HG02610 (cell line): Measurements from ENCODE around the gene PCDH15.
"Not testable (repeated sequence)": the region's sequence is repeated elsewhere in the genome, so short reads cannot be mapped to it uniquely, and the experiment has no call there.

Source experiments
- ATAC-seq: cut with Tn5 transposase; IDR thresholded peaks from one replicate; pipeline ENCODE4 v1.9.1; 2021; ENCODE audit warnings: mild to moderate bottlenecking, moderate library complexity; ENCODE audit not compliant: unreplicated experiment

PCDH15 gene

GRCh38 chr10:54002077-54002476, 799.0 kb downstream of the PCDH15 start:
- ATAC-seq: no peak

GRCh38 chr10:53997953-53998352, 803.1 kb downstream of the PCDH15 start:
- ATAC-seq: no peak

- ATAC-seq: no peak
These were observed 810.2 kb downstream of the PCDH15 start for GRCh38 chr10:53990799-53991238.

GRCh38 chr10:53983431-53983830, 817.6 kb downstream of the PCDH15 start:
- no peak for ATAC-seq

- no peak for ATAC-seq
These were observed 820.8 kb downstream of the PCDH15 start for GRCh38 chr10:53980210-53980609.

GRCh38 chr10:53978301-53978700, 822.7 kb downstream of the PCDH15 start:
- ATAC-seq: no peak

- no peak for ATAC-seq
These were observed 823.8 kb downstream of the PCDH15 start for GRCh38 chr10:53977267-53977666.

- no peak for ATAC-seq
These were observed 843.6 kb downstream of the PCDH15 start for GRCh38 chr10:53957401-53957800.

GRCh38 chr10:53955091-53955490, 845.9 kb downstream of the PCDH15 start:
- ATAC-seq: no peak

- ATAC-seq: no peak
These were observed 848.1 kb downstream of the PCDH15 start for GRCh38 chr10:53952698-53953630.

- no peak for ATAC-seq
These were observed 861.4 kb downstream of the PCDH15 start for GRCh38 chr10:53939654-53940053.

- ATAC-seq: no peak
These were observed 870.4 kb downstream of the PCDH15 start for GRCh38 chr10:53930648-53931047.

GRCh38 chr10:53924051-53924700, 876.9 kb downstream of the PCDH15 start:
- not testable (repeated sequence) for ATAC-seq

- ATAC-seq: no peak
These were observed 882.3 kb downstream of the PCDH15 start for GRCh38 chr10:53918755-53919154.

GRCh38 chr10:53909791-53910190, 891.2 kb downstream of the PCDH15 start:
- no peak for ATAC-seq

- no peak for ATAC-seq
These were observed 896.4 kb downstream of the PCDH15 start for GRCh38 chr10:53904506-53905241.

GRCh38 chr10:53903756-53904155, 897.3 kb downstream of the PCDH15 start:
- ATAC-seq: no peak

- ATAC-seq: no peak
These were observed 901.4 kb downstream of the PCDH15 start for GRCh38 chr10:53899463-53900160.

- ATAC-seq: no peak
These were observed 902.5 kb downstream of the PCDH15 start for GRCh38 chr10:53898532-53898931.

- ATAC-seq: no peak
These were observed 906.9 kb downstream of the PCDH15 start for GRCh38 chr10:53894145-53894544.

- ATAC-seq: no peak
These were observed 908.0 kb downstream of the PCDH15 start for GRCh38 chr10:53893061-53893460.
